A549 (cell line): ENCODE results near the gene S100B.

Experiments
- BHLHE40 ChIP-seq: IDR thresholded peaks from 2 replicates; pipeline ENCODE4 v1.6.1; 2012; ENCODE audit warnings: low read depth, low read length, inconsistent platforms
- CEBPB ChIP-seq, 2 experiments: fragments of >200 bp in 1 of 2; sonication (Bioruptor Twin) in 1 of 2; formaldehyde crosslinking in 1 of 2; IDR thresholded peaks; 2 replicates each; pipeline ENCODE4 v1.6.1; 2012 to 2016
- CTCF ChIP-seq: fragments of >200 bp; sonication (Bioruptor Twin); formaldehyde crosslinking; IDR thresholded peaks from 3 replicates; pipeline ENCODE4 v1.5.1; 2016
- ELK1 ChIP-seq: fragments of 150-350 bp; IDR thresholded peaks from 2 replicates; pipeline ENCODE4 v1.6.1; 2014; ENCODE audit warnings: low read depth, mild to moderate bottlenecking, low read length
- EP300 ChIP-seq, 2 experiments: fragments of >200 bp; sonication (Bioruptor Twin); formaldehyde crosslinking; IDR thresholded peaks; 2 replicates in 1 of 2; 3 replicates in 1 of 2; pipeline ENCODE4 v1.6.1; 2016 to 2017
- HOXB13 ChIP-seq: fragments of 250-450 bp; sonication (Bioruptor Pico); IDR thresholded peaks from 2 replicates; pipeline ENCODE4 v1.5.0; 2020; ENCODE audit warnings: low read depth, mild to moderate bottlenecking, moderate library complexity
- JUNB ChIP-seq: fragments of >200 bp; sonication (Bioruptor Twin); formaldehyde crosslinking; IDR thresholded peaks from 2 replicates; pipeline ENCODE4 v1.6.1; 2016
- KDM5A ChIP-seq: fragments of 200-600 bp; sonication (generic); IDR thresholded peaks from 2 replicates; pipeline ENCODE4 v1.6.1; 2016; ENCODE audit warnings: antibody characterized with exemption, mild to moderate bottlenecking
- PHF8 ChIP-seq: fragments of 200-600 bp; sonication (generic); IDR thresholded peaks from 2 replicates; pipeline ENCODE4 v1.6.1; 2016; ENCODE audit warnings: low read depth, mild to moderate bottlenecking, antibody characterized with exemption, moderate library complexity, borderline replicate concordance
- POLR2A ChIP-seq: IDR thresholded peaks from 2 replicates; pipeline ENCODE4 v1.6.1; 2012; ENCODE audit warnings: mild to moderate bottlenecking, low read length
- ZFP36 ChIP-seq: fragments of 450-650 bp; IDR thresholded peaks from 2 replicates; pipeline ENCODE4 v1.6.1; 2014; ENCODE audit warnings: borderline replicate concordance; ENCODE audit not compliant: partially characterized antibody
- ZNF302 ChIP-seq: fragments of 250-450 bp; sonication (Bioruptor Pico); IDR thresholded peaks from 2 replicates; pipeline ENCODE4 v1.9.0; 2021; ENCODE audit warnings: inconsistent platforms, mild to moderate bottlenecking, moderate library complexity
- TF ChIP-seq, protein P1 (sequence below): fragments of 450-650 bp; IDR thresholded peaks from 2 replicates; pipeline ENCODE4 v1.6.1; 2014; ENCODE audit warnings: antibody characterized with exemption

DNA sequence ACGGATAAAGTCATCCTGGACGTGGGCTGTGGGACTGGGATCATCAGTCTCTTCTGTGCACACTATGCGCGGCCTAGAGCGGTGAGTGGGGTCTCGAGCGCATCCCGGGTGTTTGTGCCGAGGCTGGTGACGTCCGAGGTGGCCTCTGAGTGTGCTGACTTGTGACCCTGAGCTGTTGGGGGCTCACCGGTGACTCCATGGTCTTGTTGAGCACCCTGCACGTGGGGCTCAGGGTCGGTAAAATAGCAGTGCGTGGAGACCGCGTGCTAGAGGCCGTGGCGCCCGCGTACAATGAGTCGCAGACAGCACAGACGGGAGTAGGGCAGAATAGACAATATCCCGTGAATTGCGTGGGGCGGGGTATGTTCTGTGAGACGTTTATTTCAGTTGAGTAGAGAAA, 43.7 kb upstream of the S100B start:
- TF ChIP-seq CTCF (no peak), EP300 (IDR thresholded peaks at IDR 0.05) (no peak), CEBPB (IDR thresholded peaks at IDR 0.05) (no peak), POLR2A (no peak), JUNB (no peak), ELK1 (no peak), KDM5A (no peak), HOXB13 (no peak), BHLHE40 (no peak), PHF8 (no peak), ZNF302 (CRISPR knock-in tag) (no peak), ZFP36 (no peak)
- TF ChIP-seq, protein P1, sequence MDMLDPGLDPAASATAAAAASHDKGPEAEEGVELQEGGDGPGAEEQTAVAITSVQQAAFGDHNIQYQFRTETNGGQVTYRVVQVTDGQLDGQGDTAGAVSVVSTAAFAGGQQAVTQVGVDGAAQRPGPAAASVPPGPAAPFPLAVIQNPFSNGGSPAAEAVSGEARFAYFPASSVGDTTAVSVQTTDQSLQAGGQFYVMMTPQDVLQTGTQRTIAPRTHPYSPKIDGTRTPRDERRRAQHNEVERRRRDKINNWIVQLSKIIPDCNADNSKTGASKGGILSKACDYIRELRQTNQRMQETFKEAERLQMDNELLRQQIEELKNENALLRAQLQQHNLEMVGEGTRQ: no peak
